HL-60/S4 treated with phorbol 12-myristate 13-acetate at 8.2 ng/mL for 4 days and 3 days (cell line): ENCODE measurements around the gene THAP8.

Experiments
- in situ Hi-C: fragments of 300-500 bp; cut with MboI; formaldehyde crosslinking; loops from 2 replicates; pipeline ENCODE4 v1.15.0; 2022; ENCODE audit warnings: low sequenced_read_pairs

The THAP8 gene, protein sequence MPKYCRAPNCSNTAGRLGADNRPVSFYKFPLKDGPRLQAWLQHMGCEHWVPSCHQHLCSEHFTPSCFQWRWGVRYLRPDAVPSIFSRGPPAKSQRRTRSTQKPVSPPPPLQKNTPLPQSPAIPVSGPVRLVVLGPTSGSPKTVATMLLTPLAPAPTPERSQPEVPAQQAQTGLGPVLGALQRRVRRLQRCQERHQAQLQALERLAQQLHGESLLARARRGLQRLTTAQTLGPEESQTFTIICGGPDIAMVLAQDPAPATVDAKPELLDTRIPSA

DNA sequence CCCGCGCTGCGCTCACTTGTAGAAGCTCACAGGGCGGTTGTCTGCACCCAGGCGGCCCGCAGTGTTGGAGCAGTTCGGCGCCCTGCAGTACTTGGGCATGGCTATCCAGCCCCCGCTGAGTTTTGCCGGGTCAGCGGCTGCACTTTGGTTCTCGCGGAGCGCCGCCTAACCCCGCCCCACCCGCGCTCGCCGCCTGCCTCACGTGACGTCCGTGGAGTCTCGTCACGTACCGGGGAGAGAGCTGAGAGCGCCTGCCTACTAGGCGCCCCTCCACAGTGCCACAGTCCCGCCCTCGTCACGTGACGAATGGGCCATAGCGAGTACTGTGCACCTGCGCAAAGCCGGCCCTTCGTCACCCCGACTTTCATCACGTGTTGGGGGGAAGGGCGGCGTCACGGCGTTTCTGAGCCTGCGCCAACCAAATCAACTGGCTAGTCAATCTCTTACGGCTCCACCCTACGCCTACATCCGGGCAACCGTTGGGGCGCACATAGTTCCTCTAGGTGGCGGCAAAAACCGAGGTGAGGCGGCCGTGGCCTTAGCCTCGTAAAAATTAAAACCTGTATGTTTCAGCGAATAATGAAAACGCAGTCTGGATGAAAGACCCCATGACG lies at the start of gene THAP8:
Gene THAP8 (minus strand): TSS at position 167 of the 614 bp plus-strand sequence. CDS start 68 bp downstream, at position 99.
- in situ Hi-C loops = no loop called here

DNA sequence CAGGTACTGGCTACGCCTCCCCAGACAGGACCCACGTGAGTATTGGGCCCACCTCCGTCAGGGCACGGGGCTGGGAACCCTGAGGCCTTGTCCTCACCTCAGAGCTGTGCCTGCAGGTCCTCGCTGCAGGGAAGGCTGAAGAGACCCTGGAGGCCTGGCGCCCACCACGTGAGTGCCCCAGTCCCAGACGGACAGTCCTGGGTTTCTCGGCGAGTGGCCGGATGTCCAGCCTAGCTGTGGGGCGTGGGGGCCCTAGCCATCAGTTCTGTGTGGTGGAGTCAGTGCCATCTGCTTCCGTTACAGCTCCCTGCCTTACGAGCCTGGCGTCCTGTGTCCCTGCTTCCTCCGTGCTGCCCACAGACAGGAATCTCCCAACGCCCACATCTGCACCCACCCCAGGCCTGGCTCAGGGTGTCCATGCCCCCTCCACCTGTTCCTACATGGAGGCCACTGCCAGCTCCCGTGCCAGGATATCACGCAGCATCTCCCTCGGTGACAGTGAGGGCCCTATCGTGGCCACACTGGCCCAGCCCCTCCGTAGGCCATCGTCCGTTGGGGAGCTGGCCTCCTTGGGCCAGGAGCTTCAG lies 49.0 kb upstream of the THAP8 start:
- in situ Hi-C loops = no loop called here

DNA sequence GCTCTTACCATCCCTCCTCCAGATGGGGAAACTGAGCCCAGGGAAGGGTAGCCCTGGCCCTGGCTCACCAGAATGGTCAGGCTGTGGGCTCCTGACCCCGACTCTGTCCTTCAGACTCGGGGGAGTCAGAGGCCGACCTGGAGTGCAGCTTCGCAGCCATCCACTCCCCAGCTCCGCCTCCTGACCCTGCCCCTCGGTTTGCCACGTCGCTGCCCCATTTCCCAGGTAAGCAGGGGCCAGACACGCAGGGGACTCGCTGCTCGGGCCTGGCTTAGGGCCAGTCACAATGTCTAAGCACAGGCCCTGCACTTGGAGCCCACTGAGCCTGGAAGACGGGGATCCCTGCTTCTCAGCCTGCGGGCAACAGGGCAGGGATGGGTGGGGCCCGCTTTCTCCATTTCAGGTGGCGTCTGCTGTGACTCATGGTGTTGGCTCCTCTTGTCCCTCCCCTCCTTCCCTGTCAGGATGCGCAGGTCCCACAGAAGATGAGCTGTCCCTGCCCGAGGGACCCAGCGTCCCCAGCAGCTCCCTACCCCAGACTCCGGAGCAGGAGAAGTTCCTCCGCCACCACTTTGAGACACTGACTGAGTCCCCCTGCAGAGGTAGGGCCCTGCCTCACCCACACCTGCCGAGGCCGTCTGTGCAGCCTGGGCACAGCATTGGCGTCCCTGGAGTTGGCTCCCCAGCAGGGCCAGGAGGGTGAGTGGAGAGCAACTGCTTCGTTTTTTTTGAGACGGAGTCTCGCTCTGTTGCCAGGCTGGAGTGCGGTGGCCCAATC lies 47.7 kb upstream of the THAP8 start:
- in situ Hi-C loops = no loop called here

DNA sequence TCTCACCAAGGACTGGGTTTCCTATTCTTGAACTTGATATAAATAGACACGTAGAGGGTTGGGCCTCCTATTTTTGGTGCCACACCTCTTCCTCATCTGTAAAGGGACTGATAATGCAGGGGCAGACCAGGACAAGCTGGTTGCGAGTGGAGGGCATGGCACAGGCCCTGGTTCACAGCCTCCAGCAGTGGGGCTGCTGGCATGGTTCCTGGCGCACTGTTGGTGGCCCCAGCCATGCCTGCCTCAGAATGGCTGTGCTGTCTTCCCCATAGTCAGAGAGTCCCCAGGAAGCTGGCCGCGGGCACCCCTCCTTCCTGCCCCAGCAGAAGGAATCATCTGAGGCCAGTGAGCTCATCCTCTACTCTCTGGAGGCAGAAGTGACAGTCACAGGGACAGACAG lies 46.4 kb upstream of the THAP8 start:
- in situ Hi-C loops = no loop called here

DNA sequence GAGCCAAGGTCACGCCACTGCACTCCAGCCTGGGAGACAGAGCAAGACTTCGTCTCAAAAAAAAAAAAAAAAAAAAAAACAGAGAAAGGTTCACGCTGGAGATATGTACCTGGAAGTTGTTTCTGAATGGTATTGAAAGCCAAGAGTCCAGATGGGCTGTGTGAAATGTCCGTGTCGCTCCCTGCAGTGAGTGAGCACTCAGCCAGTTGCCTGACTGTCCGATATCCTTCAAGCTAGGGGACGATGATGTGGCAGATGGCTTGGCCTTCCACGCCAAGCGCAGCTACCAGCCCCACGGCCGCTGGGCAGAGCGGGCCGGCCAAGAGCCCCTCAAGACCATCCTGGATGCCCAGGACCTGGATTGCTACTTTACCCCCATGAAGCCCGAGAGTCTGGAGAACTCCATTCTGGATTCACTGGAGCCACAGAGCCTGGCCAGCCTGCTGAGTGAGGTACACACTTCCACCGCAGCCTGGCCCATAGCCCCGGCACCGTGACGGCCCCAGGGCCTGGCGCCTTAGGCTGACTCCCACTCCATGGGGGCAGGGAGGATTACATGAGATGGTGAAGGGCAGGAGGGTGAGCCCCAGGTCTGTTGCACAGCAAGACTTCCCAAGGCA lies 45.2 kb upstream of the THAP8 start:
- in situ Hi-C loops = no loop called here

DNA sequence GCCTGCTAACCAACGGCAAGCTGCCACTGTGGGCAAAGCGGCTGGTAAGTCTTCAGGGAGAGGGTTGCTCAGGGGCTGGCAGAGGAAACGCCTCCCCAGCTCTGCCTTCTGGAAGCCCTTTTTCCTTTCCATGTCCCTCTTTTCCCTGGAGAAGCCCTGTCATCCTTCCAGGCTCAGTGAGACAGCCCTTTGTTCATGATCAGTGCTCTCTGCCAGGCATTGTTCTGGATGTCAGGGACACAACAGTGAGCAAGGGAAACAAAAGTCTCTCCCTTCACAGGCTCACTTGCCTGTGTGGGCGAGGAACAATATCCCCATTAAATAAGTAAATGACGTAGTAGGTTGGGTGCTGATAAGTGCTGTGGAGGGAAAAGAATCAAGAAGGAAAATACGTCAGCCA lies 43.0 kb upstream of the THAP8 start:
- in situ Hi-C loops = no loop called here

DNA sequence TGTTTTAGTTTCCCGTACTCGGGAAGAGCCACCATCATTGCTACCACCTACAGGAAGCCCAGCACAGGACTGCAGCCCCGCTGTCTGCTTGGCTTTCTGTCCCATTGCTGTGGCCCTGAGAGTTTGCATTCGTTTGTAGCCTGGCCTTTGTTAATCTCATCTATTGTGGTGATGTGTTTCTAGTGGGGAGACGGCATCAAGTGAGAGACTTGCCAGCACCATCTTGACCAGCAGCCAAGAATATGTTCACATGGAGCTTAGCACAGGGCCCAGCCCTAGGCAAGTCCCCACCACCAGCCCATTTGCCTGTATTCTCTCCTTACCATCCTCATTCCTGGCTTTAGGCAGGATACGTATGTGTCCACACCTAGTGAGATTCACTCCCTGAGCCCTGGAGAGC lies 39.6 kb upstream of the THAP8 start:
- in situ Hi-C loops = no loop called here

DNA sequence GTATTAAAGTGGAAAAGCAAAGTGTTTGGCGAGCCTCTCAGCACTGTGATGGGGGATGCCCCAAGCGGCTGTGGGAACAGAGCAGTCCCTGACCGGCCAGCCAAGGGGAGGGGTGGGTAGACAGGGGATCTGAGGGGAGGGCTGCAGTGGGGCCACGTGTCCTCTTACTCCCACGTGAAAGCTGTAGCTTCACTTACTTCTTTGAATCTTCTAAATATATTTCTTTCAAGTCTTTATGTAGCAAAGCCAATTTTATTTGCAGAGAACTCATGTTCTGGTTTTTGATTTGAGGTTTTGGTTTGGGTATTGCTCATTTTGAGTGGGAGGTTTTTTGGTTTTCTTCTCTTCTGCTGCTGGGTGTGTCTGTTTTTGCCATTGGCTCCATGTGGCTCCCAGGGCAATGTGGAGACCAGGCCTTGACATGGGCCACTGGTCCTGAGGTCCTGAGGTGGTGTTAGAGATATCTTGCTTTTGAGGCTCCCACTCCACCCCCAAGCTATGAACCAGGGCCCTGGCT lies 39.1 kb upstream of the THAP8 start:
- in situ Hi-C loops = no loop called here

DNA sequence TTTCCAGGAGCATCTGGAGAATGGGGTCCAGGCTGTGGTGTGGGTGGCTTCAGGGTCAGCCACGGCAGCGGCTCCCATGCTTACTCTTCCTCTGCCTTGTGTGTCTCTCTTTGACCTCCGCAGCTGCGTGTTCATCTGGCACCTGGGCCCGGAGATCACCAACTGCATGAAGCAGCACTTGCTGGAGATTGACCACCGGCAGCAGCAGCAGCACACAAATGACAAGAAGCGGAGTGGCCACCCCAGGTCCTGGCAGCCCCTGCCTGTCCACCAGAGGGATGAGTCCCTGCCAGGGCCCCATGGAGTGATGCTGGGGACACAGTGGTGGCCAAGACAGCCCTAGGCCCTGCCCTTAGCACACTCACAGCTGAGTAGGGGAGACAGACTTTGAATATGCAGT lies 38.5 kb upstream of the THAP8 start:
- in situ Hi-C loops = no loop called here

DNA sequence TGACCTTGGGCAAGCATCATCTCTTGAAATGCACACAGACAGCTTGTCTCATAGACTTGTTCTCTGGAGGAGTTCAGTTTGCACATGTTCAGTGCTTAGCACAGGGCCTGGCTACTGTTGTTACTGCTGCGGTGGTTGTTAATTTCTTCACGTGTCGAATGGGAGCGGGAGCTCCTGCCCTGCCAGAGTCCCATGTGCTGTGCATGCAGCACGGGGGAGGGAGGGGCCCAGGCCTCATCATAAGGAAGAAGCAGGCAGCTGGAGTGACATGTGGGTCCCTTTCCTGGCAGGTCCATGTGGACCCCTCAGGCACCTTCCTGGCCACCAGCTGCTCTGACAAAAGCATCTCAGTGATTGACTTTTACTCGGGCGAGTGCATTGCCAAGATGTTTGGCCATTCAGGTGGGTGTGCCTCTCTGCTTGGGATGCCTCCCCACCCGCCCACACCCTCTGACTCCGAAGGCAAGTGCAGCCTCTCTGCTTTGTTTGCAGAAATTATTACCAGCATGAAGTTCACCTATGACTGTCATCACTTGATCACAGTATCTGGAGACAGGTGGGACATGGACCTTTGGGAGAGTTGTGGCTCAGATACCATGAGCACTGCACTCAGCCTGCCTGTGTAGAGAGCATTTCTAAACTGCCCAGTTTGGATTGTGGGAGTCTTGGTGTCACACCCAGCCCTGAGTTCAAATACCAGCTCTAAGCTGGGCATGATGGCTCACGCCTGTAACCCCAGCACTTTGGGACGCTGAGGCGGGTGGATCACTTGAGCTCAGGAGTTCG lies 37.0 kb upstream of the THAP8 start:
- in situ Hi-C loops = no loop called here

DNA sequence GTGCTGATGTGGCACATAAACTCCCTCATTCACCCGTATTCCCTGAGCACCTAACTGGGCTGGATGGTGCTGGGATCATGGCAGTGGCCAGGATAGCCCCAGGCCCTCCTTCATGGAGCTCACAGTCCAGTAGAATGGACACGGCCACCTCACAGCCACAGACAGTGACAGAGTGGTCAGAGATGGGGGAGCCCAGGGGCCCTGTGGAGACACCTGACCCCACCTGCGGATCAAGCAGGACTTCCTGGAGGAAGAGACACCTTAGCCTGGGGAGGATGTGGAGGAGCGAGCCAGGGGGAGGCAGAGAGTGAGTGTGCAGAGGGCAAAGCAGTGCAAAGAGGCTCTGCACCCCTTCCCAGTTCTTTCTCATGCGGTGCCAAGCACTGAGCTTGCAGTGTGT lies 35.8 kb upstream of the THAP8 start:
- in situ Hi-C loops = no loop called here

DNA sequence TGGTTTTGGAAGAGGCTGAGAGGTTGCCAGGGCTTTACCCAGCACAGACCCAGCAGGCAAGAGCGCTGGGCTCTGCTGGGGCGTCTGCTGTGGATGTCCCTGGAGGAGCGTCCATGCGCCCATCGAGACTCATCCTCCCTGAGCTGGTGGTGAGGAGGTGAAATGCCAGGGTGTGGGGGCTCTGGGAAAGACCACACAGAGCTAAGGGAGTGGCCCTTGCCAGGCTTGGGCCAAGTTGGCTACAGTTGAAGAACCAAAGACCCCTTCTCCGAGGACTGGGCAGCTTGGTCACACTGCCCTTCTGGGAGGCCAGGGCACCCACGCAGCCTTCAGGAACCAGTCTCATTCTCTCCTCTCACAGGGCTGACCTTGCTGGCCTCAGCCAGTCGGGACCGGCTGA lies 32.2 kb upstream of the THAP8 start:
- in situ Hi-C loops = no loop called here

DNA sequence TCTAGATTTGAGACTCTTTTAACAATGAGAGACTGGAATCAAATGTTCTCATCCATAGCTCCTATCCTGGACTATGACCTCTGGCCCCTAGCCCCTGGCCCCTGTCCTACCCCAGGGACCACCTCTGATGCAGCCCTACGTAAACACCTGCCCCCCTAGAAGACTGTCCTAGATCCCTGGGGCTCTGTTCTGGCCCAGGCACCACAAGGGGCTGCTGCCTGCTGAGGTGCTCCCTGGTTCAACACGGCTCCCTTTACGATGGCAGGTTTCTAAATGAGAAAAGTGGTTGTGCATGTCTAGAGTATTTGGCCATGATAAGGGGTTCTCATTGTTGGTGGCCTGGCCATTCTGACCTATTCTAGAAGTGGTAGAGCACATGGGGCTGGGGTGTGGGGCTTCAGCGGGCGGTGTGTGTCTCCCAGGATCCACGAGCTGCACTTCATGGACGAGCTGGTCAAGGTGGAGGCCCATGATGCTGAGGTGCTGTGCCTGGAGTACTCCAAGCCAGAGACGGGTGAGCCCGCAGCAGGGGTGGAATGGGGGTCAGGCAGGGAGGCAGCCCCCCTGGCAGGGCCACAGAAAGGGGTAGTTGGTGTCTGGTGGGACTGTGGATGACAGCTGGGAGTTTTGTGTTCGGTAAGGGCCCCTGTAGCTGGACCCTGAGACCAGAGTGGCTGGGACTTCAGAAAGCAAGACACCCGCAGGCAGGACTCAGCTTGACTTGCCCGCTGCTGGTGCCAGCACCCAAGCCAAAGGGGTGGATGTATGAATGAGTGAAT lies 30.3 kb upstream of the THAP8 start:
- in situ Hi-C loops = no loop called here

DNA sequence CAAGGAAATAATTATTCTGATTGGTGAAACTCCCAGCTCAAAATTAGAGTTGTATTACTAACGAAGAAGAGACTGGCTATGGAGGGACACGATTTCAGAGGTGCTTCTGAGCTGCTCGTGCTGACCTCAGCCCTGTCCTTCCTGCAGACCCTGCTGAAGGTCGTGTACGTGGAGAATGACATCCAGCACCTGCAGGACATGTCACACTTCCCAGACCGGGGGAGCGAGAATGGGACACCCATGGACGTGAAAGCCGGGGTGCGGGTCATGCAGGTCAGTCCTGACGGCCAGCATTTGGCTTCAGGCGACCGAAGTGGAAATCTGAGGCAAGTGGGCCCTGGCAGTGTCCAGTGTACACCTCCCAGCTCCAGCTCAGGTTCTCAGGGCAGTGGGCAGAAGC lies 28.8 kb upstream of the THAP8 start:
- in situ Hi-C loops = no loop called here

DNA sequence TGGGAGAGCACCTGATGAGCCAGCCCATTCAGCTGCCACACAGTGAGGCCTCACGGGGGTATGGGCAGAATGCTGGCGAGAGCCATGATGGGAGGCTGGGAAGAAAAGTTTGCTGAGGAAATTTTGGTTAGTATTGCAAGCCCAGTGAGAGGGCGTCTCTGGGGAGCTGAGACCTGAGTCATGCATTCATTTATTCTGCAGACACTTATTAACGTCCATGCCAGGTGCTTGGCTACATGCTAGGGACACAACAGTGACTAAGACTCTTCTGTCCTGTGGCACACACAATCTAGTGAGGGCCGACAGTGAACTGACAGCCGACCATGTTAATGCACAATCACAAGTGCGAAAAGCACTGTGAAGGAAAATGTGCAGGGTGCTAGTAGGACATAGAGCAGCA lies 27.8 kb upstream of the THAP8 start:
- in situ Hi-C loops = no loop called here

DNA sequence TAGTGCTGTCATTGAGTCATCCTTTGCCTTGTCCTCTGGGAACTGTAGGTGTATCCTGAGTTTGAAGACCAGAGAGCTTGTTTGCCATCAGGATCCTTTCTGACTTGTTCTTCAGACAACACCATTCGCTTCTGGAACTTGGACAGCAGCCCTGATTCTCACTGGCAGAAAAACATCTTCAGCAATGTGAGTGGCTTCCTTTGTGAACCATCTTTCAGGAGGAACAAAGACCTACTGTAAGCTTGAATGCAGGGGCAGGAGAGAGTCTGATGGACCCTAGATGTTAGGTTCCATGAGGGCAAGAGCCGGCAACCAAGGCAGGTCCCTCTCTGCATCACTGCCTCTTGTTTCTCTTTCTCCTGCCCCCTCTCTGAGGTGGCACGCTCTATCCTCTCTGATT lies 27.3 kb upstream of the THAP8 start:
- in situ Hi-C loops = no loop called here

DNA sequence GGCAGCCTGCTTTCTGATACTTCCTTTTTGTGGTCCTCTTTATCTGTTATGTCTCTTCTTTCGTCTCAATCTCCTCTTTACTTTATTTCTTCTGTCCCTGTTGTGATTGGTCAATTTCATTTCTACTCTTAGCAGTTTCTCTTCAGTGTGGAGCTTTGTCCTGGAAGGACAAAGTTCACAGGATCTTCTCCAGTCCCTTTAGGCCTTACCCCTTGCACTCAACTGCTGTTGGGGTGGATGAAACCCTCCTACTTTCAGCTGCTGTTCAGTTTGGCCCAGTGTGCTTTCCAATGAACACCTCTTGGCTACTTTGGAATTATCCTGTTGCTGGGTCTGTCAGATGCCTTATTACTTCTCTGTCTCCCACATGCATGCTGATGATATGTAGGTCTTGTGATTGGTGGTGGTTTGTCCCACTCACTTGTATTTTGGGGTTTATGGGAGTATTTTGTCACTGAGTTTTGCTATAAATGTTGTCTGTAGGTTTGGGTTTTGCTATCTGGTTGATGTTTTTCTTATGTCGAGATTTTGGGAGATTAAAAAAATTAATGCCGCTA lies 25.4 kb upstream of the THAP8 start:
- in situ Hi-C loops = no loop called here

DNA sequence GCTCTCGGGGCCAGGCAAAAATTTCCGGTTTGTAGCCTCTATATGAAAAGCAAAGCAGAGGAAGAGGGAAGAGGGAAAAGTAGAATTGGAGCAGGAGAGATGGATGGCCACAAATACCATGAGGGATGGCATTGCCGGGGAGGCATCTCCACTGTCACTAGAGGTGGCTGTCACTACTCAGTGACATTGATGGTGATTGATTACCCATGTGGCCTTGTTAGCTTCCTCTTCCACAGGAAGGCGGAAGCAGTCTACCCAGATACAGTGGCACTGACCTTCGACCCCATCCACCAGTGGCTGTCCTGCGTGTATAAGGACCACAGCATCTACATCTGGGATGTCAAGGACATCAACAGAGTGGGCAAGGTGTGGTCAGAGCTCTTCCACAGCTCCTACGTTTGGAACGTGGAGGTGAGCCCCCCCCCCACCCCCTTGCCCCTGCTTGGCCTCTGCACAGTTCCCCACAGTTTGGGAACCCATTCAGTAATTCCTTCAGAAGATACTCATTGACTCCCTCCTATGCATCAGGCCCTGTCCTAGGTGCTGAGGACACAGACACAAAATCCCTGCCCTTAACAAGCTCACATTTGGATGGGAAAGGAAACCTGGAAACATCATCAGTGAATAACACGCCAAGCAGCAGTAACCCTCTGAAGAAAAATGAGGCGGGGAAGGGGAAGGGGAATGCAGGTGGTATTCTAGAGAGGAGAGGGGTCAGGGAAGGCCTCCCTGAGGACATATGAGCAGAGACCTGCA lies 19.2 kb upstream of the THAP8 start:
- in situ Hi-C loops = no loop called here

DNA sequence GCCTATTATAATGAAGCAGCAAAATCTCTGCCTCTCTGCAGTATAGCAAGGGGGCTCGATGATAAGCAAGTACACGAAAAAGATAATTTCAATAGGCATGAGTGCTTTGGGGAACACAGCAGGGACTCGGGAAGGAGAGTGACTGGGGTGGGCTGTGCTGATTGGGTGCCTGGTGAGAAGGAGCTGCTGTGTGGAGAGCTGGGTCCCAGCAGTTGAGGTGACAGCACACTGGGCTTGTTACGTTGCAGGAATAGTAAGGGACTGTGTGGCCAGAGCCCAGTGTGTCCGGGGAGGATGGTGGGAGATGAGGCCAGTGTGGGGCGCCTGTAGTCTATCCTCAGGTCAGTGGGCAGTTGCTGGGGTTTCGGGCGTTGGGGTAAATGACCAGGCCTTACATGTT lies 18.0 kb upstream of the THAP8 start:
- in situ Hi-C loops = no loop called here
